Stimulated activated CD4-positive, alpha-beta T cell treated with anti-CD3 and anti-CD28 coated beads, TNF-alpha, amount 100 ng/mL, for 24 hours (primary cell): ENCODE measurements around the gene SHANK1.

Experiments
- DNase-seq, 3 experiments: peaks; one replicate each; pipeline ENCODE4 v3.0.0-alpha.2; 2020; ENCODE audit warnings: low read depth in 3 of 3

Gene SHANK1

GRCh38 chr19:50659318-50660087, 60.1 kb downstream of the SHANK1 start:
- no peak for DNase-seq

- peak; percentile 11 to 71 (median 35) for DNase-seq
Observed at GRCh38 chr19:50658441-50659317, 60.9 kb downstream of the SHANK1 start.

GRCh38 chr19:50657712-50658440, 61.7 kb downstream of the SHANK1 start:
- DNase-seq, result peak; percentile 55 to 90 (median 75)

GRCh38 chr19:50657222-50657669, 62.4 kb downstream of the SHANK1 start:
- no peak for DNase-seq

- no peak for DNase-seq
Observed at GRCh38 chr19:50654882-50655281, 64.7 kb downstream of the SHANK1 start.

GRCh38 chr19:50652722-50653121, 66.9 kb downstream of the SHANK1 start:
- no peak for DNase-seq

GRCh38 chr19:50651174-50651573, 68.4 kb downstream of the SHANK1 start:
- DNase-seq, result no peak

- DNase-seq, result no peak
Observed at GRCh38 chr19:50649433-50650391, 69.9 kb downstream of the SHANK1 start, which contains the start of gene C19orf81. Gene C19orf81, plus strand, starts transcription at chr19:50649445. Its CDS starts 0 bp downstream, at chr19:50649445.

GRCh38 chr19:50648659-50649058, 70.9 kb downstream of the SHANK1 start:
- DNase-seq, result no peak

GRCh38 chr19:50647879-50648615, 71.6 kb downstream of the SHANK1 start:
- DNase-seq, result no peak

GRCh38 chr19:50646074-50646807, 73.4 kb downstream of the SHANK1 start:
- no peak for DNase-seq

GRCh38 chr19:50645107-50645506, 74.5 kb downstream of the SHANK1 start:
- DNase-seq, result no peak

GRCh38 chr19:50644315-50644915, 75.2 kb downstream of the SHANK1 start:
- DNase-seq, result no peak

GRCh38 chr19:50640368-50640767, 79.2 kb downstream of the SHANK1 start:
- no peak for DNase-seq

GRCh38 chr19:50639121-50640112, 80.2 kb downstream of the SHANK1 start, which contains the start of gene SYT3:
Gene SYT3, minus strand, starts transcription at chr19:50639881. Its CDS starts 2,470 bp downstream, at chr19:50637411.
- DNase-seq, result peak in 2 of 3 experiments; percentile 18 to 40

GRCh38 chr19:50638600-50638999, 81.0 kb downstream of the SHANK1 start:
- DNase-seq, result no peak

GRCh38 chr19:50636317-50637085, 83.1 kb downstream of the SHANK1 start:
- DNase-seq, result no peak
